ENCODE measurements around the gene FAM124B. TPM values are rescaled to one million over a fixed set of nuclear protein-coding genes. Genes with fewer than 3 reads are reported as not detected.

FAM124B gene
- total RNA-seq, 1 experiment from 2014 or later: not detected

DNA sequence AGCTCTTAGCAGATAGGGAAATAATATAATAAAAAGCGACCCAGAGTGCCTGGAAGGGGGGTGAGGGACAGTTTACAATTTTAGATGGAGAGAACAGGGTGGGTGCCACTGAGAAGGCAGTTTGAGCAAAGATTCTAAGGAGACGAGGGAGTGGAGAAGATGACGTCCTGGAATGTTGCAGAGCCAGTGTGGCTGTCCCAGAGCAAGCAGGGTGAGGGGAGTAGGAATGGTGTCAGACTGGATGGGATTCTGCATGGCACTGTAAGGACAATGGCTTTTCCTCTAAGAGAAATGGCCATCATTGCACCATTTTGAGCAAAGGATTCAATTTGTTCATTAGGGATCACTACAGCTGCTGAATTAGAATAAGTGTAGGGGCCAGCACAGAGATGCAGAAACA lies 73.1 kb downstream of the FAM124B start:
- intact Hi-C loops (cut with micrococcal nuclease; ENCODE audit: unreplicated experiment): no loop called here
- BruUV-seq (replicated peaks): no TSS peak
- H3K36me3 Mint-ChIP-seq (ENCODE audit: insufficient read depth, unreplicated experiment): no peaks in the 10 kb centered on the region
- Histone ChIP-seq H3K9me3 (no peaks in the 10 kb centered on the region), H3K36me3 (ENCODE audit: control insufficient read depth, insufficient read depth, low read length) (no peaks in the 10 kb centered on the region), H3K4me1 (0 out of 2 replicates have a peak, but pooled peaks cover 4% of the 10 kb centered on the region), H3K4me3 (ENCODE audit: low read depth, low read length) (no peak overlapping the region), H3K27me3 (replicated peaks; ENCODE audit: control insufficient read depth, insufficient read depth, low read length) (0 out of 2 replicates have a peak, but pooled peaks cover 3% of the 10 kb centered on the region)
- TF ChIP-seq, protein P1, sequence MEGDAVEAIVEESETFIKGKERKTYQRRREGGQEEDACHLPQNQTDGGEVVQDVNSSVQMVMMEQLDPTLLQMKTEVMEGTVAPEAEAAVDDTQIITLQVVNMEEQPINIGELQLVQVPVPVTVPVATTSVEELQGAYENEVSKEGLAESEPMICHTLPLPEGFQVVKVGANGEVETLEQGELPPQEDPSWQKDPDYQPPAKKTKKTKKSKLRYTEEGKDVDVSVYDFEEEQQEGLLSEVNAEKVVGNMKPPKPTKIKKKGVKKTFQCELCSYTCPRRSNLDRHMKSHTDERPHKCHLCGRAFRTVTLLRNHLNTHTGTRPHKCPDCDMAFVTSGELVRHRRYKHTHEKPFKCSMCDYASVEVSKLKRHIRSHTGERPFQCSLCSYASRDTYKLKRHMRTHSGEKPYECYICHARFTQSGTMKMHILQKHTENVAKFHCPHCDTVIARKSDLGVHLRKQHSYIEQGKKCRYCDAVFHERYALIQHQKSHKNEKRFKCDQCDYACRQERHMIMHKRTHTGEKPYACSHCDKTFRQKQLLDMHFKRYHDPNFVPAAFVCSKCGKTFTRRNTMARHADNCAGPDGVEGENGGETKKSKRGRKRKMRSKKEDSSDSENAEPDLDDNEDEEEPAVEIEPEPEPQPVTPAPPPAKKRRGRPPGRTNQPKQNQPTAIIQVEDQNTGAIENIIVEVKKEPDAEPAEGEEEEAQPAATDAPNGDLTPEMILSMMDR (IDR thresholded peaks at IDR 0.05; ENCODE audit: insufficient read depth in 1 of 2, low read depth in 1 of 2, low read length in 1 of 2, severe bottlenecking in 1 of 2, unreplicated experiment in 1 of 2): no peak
- no peak for DNase-seq
- H3K27ac Mint-ChIP-seq (ENCODE audit: unreplicated experiment): no peak overlapping the region
- H3K4me3 Mint-ChIP-seq (ENCODE audit: unreplicated experiment): no peak overlapping the region
- H3K27me3 Mint-ChIP-seq (ENCODE audit: insufficient read depth, unreplicated experiment): peaks cover 19% of the 10 kb centered on the region
- no peaks in the 10 kb centered on the region for H3K9me3 Mint-ChIP-seq (ENCODE audit: unreplicated experiment)
- POLR2A ChIA-PET: no interaction called here
- CTCF ChIA-PET: no interaction called here
- peaks cover 7% of the 10 kb centered on the region for H3K4me1 Mint-ChIP-seq (ENCODE audit: low read depth, unreplicated experiment)

Other genes with a start within 250 kb of the FAM124B start
- gene CUL3, start 183.3 kb upstream of the FAM124B start, total RNA-seq (2022): 66.0 and 66.3 TPM in 2 replicates